HepG2 (cell line): ENCODE results near the gene RSPH4A. TPM values are rescaled to one million over a fixed set of nuclear protein-coding genes. Genes with fewer than 3 reads are reported as not detected.

Source experiments
- CCDC6 ChIP-seq: sonication (generic); formaldehyde crosslinking; IDR thresholded peaks from 2 replicates; pipeline ENCODE4 v1.8.1; 2022; ENCODE audit warnings: mild to moderate bottlenecking, missing genetic modification reagents, moderate library complexity
- DR1 ChIP-seq: sonication (generic); formaldehyde crosslinking; IDR thresholded peaks from 2 replicates; pipeline ENCODE4 v1.8.0; 2021; ENCODE audit warnings: mild to moderate bottlenecking, missing genetic modification reagents, inconsistent platforms
- FOXA1 ChIP-seq, 2 experiments: fragments of 450-650 bp in 1 of 2; sonication (generic) in 1 of 2; formaldehyde crosslinking in 1 of 2; IDR thresholded peaks; 2 replicates each; pipeline versions ENCODE4 v1.4.0 to v1.6.1; 2016 to 2020; ENCODE audit warnings: missing genetic modification reagents in 1 of 2
- ISX ChIP-seq: sonication (generic); formaldehyde crosslinking; conservative IDR thresholded peaks from 2 replicates; pipeline ENCODE4 v1.5.0; 2020; ENCODE audit warnings: missing genetic modification reagents
- KAT8 ChIP-seq: IDR thresholded peaks from 2 replicates; pipeline ENCODE4 v1.6.1; 2016; ENCODE audit warnings: missing genetic modification reagents, missing compliant biosample characterization
- POGZ ChIP-seq: sonication (generic); formaldehyde crosslinking; IDR thresholded peaks from 2 replicates; pipeline ENCODE4 v1.4.0; 2020; ENCODE audit warnings: mild to moderate bottlenecking, missing genetic modification reagents
- SIX1 ChIP-seq: sonication (generic); formaldehyde crosslinking; IDR thresholded peaks from 2 replicates; pipeline ENCODE4 v1.4.0; 2020; ENCODE audit warnings: missing genetic modification reagents, borderline replicate concordance
- ZBTB38 ChIP-seq: sonication (generic); formaldehyde crosslinking; IDR thresholded peaks from 2 replicates; pipeline ENCODE4 v1.5.1; 2020; ENCODE audit warnings: mild to moderate bottlenecking, missing genetic modification reagents
- ZNF256 ChIP-seq: sonication (generic); formaldehyde crosslinking; conservative IDR thresholded peaks from 2 replicates; pipeline ENCODE4 v1.4.0; 2020; ENCODE audit warnings: missing genetic modification reagents
- ZNF282 ChIP-seq: fragments of 450-650 bp; IDR thresholded peaks from 2 replicates; pipeline ENCODE4 v1.6.1; 2018; ENCODE audit not compliant: partially characterized antibody
- ZNF382 ChIP-seq: sonication (generic); formaldehyde crosslinking; IDR thresholded peaks from 2 replicates; pipeline ENCODE4 v1.5.0; 2020; ENCODE audit warnings: missing genetic modification reagents, mild to moderate bottlenecking, borderline replicate concordance
- ZNF792 ChIP-seq: IDR thresholded peaks from 2 replicates; pipeline ENCODE4 v1.6.1; 2016
- polyA plus RNA-seq, 8 experiments: library from polyadenylated mRNA; depleted of rRNA in 3 of 8; stranded (reverse) in 7 of 8; unstranded in 1 of 8; fragments of >200 nt; fragmentation: Illumina TruSeq in 4 of 8; extraction: Trizol in 4 of 8; gene quantifications; 2 replicates each; pipeline versions ENCODE4 v1.2.1 to v1.2.3, GENCODE V29; 2011 to 2016; ENCODE audit warnings: low read depth in 4 of 8, missing spikeins in 1 of 8, mixed read lengths in 1 of 8; ENCODE audit not compliant: insufficient read depth in 1 of 8
- total RNA-seq, 5 experiments: library from RNA; depleted of rRNA; stranded (reverse); fragments of >200 nt; fragmentation: Illumina TruSeq; extraction: Trizol; gene quantifications; 2 replicates each; pipeline ENCODE4 v1.2.3, GENCODE V29; 2016; ENCODE audit warnings: low read depth in 1 of 5
- TF ChIP-seq, protein P1 (sequence below): sonication (generic); formaldehyde crosslinking; IDR thresholded peaks from 2 replicates; pipeline ENCODE4 v1.4.0; 2020; ENCODE audit warnings: mild to moderate bottlenecking, low read depth, missing genetic modification reagents
- TF ChIP-seq, protein P2 (sequence below): sonication (generic); formaldehyde crosslinking; IDR thresholded peaks from 2 replicates; pipeline ENCODE4 v1.8.1; 2023; ENCODE audit warnings: missing genetic modification reagents, mild to moderate bottlenecking, borderline replicate concordance
- TF ChIP-seq, protein P3 (sequence below): fragments of 450-650 bp; IDR thresholded peaks from 2 replicates; pipeline ENCODE4 v1.6.1; 2017; ENCODE audit warnings: mild to moderate bottlenecking
- TF ChIP-seq, protein P4 (sequence below): sonication (generic); formaldehyde crosslinking; IDR thresholded peaks from 2 replicates; pipeline ENCODE4 v1.4.0; 2020; ENCODE audit warnings: missing genetic modification reagents; ENCODE audit errors: not compliant biosample characterization

The RSPH4A gene
- total and polyA plus RNA-seq, 2 of the 13 experiments (the other 11 are each of a cell fraction or from before 2014, with no cell fraction given), result 0.24 to 0.40 TPM

DNA sequence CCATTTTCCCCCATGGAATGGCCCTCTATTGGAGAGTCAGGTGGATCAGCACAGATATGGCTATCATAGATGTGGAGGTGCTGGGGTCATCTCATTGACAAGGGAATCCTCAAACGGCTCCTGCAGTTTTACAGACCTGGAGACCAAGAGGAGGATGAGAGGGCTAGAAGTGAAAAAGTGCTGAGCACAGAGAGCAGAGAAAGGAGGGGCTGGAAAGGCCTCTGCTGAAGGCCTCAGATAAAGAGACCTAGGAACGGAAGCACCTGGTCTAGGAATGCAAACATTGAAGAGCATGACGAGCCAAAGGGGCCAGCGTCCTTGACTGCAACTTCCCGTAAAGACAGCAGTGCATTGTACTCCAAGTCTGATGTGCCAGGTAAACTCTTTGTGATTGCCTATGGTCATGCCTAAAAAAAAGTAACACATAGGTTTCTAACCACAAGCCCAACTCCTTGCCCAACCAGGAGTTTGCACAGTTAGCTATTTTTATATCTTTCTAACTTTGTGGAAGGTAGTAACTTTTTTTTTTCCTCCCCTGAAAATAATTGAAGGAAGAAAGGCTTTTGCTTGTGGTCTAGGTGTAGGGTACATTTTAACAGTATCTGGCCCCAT, 15.2 kb downstream of the RSPH4A start (continued):
- TF ChIP-seq ZNF282 (no peak), FOXA1 (IDR thresholded peaks at IDR 0.05) (no peak), FOXA1 (CRISPR knock-in tag; IDR thresholded peaks at IDR 0.05) (peak; percentile 92), CCDC6 (peak; percentile 80; the same call in 1 of the 2 replicates), ZBTB38 (CRISPR knock-in tag) (peak; percentile 84), SIX1 (CRISPR knock-in tag) (peak; percentile 58; the same call in 1 of the 2 replicates), ZNF256 (no peak), DR1 (CRISPR knock-in tag) (no peak), ISX (CRISPR knock-in tag) (no peak), POGZ (CRISPR knock-in tag) (peak; percentile 99), ZNF792 (peak; percentile 95; the same call in 1 of the 2 replicates), KAT8 (CRISPR knock-in tag) (peak; percentile 86), ZNF382 (CRISPR knock-in tag) (no peak)
- TF ChIP-seq, protein P1, sequence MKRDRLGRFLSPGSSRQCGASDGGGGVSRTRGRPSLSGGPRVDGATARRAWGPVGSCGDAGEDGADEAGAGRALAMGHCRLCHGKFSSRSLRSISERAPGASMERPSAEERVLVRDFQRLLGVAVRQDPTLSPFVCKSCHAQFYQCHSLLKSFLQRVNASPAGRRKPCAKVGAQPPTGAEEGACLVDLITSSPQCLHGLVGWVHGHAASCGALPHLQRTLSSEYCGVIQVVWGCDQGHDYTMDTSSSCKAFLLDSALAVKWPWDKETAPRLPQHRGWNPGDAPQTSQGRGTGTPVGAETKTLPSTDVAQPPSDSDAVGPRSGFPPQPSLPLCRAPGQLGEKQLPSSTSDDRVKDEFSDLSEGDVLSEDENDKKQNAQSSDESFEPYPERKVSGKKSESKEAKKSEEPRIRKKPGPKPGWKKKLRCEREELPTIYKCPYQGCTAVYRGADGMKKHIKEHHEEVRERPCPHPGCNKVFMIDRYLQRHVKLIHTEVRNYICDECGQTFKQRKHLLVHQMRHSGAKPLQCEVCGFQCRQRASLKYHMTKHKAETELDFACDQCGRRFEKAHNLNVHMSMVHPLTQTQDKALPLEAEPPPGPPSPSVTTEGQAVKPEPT, result no peak
- TF ChIP-seq, protein P2, sequence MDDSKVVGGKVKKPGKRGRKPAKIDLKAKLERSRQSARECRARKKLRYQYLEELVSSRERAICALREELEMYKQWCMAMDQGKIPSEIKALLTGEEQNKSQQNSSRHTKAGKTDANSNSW (CRISPR knock-in tag), result no peak
- TF ChIP-seq, protein P3, sequence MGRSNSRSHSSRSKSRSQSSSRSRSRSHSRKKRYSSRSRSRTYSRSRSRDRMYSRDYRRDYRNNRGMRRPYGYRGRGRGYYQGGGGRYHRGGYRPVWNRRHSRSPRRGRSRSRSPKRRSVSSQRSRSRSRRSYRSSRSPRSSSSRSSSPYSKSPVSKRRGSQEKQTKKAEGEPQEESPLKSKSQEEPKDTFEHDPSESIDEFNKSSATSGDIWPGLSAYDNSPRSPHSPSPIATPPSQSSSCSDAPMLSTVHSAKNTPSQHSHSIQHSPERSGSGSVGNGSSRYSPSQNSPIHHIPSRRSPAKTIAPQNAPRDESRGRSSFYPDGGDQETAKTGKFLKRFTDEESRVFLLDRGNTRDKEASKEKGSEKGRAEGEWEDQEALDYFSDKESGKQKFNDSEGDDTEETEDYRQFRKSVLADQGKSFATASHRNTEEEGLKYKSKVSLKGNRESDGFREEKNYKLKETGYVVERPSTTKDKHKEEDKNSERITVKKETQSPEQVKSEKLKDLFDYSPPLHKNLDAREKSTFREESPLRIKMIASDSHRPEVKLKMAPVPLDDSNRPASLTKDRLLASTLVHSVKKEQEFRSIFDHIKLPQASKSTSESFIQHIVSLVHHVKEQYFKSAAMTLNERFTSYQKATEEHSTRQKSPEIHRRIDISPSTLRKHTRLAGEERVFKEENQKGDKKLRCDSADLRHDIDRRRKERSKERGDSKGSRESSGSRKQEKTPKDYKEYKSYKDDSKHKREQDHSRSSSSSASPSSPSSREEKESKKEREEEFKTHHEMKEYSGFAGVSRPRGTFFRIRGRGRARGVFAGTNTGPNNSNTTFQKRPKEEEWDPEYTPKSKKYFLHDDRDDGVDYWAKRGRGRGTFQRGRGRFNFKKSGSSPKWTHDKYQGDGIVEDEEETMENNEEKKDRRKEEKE, result no peak
- TF ChIP-seq, protein P4, sequence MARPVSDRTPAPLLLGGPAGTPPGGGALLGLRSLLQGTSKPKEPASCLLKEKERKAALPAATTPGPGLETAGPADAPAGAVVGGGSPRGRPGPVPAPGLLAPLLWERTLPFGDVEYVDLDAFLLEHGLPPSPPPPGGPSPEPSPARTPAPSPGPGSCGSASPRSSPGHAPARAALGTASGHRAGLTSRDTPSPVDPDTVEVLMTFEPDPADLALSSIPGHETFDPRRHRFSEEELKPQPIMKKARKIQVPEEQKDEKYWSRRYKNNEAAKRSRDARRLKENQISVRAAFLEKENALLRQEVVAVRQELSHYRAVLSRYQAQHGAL (CRISPR knock-in tag), result peak; percentile 22
